Left kidney (tissue), 2 donors: ENCODE measurements around the gene GOLPH3. TPM values are rescaled to one million over a fixed set of nuclear protein-coding genes. Genes with fewer than 3 reads are reported as not detected.
"Not testable (repeated sequence)": the region's sequence is repeated elsewhere in the genome, so short reads cannot be mapped to it uniquely, and the experiment has no call there.

Experiments used
- DNase-seq: peaks from one replicate; pipeline ENCODE4 v3.0.0-alpha.2; 2013
- polyA plus RNA-seq: library from polyadenylated mRNA; unstranded; fragments of 120-200 nt; gene quantifications from one replicate; pipeline ENCODE4 v1.2.1, GENCODE V29; 2013; ENCODE audit not compliant: insufficient read length

GOLPH3 gene
- polyA plus RNA-seq, 1 donor: 90.5 TPM

DNA sequence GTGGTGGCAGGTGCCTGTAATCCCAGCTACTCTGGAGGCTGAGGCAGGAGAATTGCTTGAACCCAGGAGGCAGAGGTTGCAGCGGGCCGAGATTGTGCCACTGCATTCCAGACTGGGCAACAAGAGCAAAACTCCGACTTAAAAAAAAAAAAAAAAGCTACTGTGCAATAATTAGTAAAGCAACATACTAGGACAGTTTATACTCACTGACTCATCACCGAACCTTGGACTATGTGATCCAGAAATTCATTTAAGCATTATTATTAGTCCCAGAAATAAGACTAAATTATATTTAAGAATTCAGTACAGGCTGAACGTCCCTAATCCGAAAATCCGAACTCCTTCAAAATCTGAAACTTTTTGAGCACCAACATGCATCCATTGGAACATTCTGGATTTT lies 37.8 kb downstream of the GOLPH3 start:
- DNase-seq: no peak

DNA sequence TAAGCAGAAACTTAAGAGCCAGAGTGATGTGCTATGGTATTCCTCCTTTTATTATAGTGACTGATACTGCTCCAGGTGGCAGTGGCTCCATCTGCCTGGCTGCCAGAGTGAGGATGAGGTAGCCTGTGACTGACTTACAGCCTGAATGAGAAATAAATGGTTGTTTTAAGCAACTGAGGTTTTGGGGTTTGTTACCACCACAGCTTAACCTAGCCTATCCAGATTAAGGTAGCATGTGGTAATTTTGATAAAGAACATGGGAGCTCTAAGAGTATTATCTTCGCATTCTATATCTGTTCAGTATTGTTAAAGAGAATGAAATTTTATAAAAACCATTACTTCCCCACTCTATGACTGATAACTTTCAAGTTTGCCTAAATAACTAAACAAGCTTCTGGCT lies 39.0 kb downstream of the GOLPH3 start:
- no peak for DNase-seq

DNA sequence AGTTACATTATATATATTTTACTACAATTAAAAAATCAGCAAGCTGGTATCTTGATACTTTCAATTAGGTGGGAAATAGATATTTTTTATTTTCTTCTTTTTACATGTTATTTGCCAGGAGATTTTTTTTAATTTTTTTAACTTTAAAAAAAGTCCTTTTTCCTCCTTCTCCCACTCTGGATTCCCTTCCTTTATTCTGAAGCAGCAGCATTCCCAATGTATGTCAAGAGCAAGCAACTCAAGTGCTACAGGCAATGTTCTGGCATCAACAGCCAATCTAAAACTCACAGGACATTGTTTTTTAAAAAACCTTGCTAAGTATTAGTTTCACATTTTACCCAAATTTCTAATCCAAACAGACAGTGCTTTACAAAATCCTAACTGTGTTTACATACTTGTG lies 41.4 kb downstream of the GOLPH3 start:
- no peak for DNase-seq

DNA sequence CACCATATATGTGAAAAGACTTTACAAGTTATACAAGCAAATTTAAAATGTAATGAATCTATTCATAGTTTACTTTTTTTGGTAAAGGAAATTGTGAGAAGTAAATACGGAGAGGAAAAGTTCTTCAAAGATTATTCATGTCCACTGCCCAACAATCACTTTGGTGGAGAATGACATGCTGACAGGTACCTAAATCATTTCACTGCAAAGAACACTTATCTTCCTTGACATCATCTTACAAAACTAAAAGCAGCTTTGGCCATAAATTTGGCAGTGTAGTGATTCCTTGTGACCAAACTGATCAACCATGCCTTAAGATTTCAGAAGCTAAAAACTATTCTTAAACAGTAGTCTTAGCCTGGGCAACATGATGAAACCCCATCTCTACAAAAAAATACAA lies 42.5 kb downstream of the GOLPH3 start:
- no peak for DNase-seq

DNA sequence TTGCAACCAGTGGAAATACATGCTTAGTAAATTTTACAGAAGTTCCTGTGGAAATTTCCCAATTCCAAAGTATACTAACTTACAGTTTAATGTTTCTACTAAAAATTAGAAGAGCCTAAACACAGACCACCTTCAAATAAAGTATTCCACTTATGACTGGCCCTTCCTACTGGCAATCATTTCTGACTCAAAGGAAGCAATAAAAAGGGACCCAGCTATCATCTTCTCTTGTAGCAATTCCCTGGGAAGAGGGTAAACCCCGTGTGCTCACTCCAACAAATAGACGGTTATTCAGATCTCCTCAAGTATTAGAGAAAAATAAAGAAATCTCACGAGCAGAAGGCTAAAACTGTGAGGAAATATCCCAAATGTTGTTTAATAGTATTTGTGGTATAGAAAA lies 43.3 kb downstream of the GOLPH3 start:
- no peak for DNase-seq

DNA sequence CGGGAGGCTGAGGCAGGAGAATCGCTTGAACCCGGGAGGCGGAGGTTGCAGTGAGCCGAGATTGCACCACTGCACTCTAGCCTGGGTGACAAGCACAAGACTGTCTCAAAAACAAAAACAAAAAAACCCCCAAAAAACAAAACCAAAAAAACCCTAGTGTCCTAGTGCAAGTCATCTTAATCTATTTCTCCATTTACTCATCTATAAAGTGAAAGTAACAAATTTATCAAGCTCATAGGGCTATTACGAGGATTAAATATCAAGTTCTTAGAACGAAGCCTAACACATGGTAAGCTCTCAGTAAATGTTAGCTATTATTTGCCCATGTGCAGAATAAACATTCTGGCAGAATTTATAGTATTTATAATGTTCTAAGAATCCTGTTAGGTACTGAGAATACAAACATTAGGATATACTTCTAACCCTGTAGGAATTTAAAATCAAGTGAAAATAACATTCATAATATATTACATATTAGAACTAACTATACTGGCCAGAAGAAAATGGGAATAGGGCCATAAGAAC lies 45.0 kb downstream of the GOLPH3 start:
- DNase-seq: no peak

DNA sequence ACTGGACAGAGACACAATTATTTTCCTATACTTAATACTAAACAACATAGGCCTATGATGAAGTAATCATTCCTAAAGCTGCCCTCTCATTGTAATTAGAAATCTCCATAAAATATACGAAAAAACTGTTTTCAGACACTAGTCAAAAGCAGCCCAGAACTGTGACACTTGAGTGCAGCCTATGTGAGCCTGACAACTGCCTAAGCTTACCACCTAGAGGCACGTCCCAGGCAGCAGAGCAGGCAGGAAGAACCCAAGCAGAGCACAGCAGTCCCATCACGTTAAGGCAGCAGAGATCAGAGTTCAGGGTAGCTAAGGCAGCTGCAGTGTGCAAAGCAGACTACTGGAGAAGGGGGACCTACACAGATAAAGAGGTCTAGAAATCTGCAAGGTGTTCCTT lies 46.4 kb downstream of the GOLPH3 start:
- DNase-seq: no peak

DNA sequence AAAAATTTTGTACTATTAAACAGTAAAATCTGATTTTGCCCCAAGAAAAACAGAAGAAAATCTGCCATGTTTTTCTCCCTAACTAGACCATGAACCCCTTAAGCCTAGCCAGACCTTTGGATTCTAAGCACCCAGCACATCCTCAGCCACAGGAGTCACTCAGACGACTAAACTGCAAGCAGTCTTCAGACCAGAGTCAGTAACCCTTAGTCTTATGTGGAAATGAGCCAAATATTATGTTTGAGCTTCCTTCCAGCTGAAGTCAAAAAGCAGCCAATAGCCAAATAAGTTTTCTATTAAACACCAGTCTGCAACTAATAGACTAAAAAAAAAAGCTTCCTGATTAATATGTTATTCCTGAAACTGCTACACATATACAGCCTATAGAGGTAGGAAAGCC lies 47.4 kb downstream of the GOLPH3 start:
- DNase-seq: no peak

DNA sequence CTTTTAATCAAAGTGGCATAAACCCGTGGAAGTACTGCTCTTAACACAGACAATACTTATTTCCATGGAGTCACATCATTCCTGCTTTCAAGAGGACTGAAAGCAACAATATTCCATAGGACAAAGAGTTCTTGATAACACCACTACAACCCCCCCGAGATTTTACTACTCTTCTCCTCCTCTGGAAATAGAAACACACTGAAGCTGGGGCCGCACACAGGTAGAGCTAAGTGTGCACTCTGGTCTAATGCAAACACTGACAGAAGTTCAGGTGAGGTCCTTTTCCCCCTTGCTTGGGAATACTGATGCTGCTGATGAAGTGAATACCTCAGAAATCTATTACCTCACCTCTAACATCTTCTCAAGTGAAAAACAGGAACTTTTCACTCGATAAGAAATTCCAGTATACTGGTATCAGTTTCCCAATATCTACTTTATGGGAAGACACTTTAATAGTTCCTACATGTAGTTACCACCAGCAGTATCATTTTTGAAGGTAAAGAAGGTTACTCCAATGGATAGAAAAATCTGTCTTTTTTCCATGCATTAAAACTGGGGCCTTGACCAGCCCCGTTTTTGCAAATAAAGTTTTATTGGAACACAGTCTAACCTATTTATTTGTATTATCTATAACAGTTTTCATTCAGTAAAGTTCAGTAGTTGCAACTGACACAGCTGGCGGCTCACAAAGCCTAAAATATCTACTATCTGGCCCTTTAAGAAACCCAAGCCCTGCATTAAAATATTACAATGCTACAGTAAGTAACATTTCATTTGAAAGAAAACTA lies 50.0 kb downstream of the GOLPH3 start:
- DNase-seq: no peak

DNA sequence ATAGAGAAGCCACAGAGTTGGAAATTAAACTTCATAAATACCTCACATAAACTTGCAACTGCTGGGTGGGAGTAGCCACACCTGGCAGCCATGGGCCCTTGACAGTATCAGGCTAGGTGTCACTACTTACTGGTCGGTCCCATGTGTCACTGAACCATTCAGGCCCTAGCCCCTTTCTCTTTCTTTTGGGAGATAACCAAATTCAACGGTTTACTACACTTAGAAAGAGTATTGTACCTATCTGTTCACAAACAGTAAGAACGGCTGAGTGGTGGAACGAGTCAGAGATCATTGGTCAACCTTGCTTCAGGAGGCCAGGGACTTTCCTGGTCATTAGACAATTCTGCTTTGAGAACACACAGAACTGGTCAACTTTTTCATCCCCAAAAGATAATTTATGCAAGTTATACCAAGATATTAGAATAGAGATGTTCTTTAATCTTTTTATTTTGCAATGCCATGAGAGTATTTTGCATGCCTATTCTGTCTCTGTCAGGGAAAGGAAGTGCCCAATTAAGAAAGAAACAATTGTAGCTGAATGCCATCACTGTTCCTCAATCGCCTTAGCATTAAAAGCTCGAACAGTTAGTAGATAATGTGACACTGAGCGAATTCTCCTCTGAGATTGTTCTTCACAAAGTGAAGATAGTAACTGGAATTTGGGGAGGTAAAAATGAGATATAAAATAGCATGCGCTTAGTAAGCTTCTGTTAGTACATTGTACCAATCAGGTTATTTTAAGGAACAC lies 50.9 kb downstream of the GOLPH3 start:
- DNase-seq: no peak

DNA sequence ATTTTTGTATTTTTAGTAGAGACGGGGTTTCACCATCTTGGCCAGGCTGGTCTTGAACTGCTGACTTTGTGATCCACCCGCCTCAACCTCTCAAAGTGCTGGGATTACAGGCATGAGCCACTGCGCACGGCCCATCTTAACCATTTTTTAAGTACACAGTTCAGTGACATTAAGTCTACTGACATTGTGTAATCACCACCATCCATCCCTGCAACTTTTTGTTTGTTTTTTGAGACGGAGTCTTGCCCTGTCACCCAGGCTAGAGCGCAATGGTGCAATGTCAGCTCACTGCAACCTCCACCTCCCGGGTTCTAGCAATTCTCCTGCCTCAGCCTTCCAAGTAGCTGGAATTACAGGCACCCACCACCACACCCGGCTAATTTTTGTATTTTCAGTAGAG lies 55.2 kb downstream of the GOLPH3 start:
- DNase-seq: not testable (repeated sequence)

DNA sequence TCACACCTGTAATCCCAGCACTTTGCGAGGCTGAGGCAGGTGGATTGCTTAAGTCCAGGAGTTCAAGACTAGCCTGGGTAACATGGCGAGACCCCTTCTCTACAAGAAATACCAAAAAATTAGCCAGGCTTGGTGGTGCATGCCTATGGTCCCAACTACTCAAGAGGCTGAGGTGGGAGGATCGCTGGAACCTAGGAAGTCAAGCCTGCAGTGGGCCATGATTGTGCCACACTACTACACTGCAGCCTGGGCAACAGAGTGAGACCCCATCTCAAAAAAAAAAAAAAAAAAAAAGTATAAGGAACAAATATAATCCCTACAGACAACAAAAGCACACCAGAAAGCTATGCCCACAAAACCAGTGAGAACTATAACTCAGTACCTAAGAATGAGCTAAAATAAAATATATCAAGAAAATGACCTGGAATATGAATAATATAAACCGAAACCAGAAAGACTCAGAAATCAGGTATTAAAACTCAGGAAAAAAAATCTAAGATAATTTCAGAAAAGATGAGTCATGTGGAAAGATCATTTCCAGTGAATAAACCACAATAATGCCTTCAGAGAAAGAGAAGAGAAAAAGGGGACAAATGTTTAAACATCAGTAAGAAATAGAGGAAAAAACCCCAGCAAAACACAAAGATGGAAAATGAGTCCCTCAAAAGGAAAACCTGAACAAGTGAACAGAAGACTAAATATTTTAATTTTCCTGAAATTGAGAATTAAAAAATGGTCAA lies 57.4 kb downstream of the GOLPH3 start:
- DNase-seq: no peak

DNA sequence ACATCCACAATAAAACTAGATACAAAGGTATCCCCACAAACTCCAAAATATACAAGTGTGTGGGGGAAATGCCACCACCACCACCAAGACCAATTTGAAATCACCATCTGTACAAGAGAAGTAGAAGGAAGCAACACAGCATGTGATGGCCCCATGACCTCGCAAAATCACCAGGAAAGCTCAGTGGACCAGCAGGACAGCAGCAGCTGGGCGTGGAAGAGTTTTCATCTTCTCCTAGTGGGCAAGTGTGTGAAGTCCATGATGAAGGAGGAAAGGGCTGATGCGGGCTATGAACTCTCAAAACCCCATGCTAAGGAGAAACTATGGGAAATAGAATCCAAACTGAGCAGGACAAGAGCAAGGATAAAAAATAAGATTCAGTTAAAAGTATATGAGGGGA lies 58.1 kb downstream of the GOLPH3 start:
- no peak for DNase-seq

DNA sequence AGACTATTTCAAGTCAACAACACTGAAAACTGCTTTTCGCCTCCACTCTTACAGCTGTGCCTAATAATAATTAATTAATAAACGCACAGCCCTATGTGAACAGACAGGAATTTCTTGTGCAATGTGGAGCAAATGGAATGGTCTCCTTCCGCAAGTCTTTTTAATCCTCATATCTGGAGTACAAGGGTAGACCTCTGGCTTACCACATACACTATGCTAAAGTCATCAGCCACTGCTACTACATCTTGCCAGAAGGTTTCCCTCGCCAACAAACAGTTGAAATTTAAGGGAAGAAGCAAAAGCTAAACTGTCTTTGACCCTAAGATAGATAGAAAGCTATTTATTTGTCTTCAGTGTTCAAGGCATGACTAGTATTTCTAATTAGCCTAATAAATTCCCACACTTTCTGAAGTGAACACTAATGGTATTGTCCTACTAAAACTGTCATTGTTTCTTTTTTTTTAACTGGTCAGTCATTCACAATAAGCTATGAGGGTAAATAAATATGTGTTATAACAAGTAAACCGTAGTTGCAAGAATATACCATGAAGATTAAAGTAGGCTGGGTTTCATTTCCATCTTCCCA lies 63.9 kb downstream of the GOLPH3 start:
- DNase-seq: no peak

DNA sequence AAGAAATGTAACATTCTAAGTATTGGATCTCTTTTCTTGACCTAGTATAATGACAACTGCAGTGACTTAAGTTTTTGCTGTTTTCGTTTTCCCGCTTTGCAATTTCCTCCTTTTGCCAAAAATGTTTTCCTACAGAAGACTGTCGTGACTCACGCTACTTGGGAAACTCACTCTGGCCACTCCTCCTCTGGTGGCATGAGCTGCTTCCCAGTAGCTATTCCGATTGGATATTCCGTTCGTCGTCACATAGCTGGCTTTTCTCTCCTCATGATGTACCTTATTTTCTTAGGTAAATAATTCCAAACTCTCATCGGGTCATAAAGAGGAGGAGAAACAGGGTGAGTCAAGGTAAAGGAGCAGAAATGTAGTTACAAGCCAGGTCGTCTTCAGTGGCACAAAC lies 64.9 kb downstream of the GOLPH3 start:
- no peak for DNase-seq

DNA sequence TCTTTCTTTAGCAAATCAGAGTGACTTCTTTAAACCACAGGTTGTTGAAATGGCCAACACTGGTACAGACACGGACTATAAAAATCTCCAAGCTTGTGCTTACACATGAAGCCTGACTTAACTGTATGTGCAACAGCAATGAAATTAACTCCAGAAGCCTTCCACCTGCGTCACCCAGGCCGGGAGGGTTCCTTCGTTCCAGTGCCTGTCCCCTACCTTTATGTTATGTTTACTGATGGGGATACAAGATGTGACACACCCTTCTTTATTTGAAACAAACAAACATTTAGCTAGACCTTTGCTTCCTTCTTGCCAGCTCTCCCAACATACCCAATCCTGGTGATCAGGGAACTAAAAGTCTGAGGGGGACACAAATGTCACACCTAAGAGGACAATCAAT lies 66.0 kb downstream of the GOLPH3 start:
- no peak for DNase-seq

DNA sequence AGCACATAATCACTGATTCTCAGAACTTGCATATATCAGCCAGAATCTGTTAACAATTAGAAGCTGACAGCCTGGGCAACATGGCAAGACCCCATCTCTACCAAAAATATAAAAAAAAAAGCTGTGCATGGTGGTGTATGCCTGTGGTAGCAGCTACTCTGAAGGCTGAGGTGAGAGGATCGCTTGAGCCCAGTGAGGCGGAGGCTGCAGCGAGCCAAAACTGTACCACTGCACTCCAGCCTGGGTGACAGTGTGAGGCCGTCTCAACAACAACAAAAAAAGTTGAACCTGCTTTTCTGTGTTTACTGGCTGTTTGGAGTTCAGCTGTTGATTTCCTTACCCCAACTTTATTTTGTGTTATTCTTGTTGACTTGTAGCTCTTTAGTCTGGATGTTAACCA lies 66.8 kb downstream of the GOLPH3 start:
- no peak for DNase-seq

DNA sequence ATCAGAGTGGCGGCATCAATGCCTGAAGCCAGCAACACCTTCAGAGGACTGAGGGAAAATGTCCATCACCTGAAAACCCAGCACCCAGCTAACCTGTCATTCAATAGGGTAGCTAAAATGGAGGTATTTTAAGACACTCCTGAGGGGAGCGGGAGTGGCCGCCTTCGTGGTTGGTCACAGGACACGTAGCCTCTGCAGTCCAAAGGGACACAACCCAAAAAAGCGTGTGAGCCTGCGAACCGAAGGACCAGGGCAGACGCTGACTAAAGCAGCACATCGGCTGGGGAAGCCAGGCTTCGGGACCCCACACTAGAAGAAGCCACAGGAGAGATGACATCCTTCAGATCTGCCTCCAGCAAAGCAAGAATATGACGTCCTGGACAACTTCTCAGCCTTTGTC lies 70.6 kb downstream of the GOLPH3 start:
- no peak for DNase-seq

DNA sequence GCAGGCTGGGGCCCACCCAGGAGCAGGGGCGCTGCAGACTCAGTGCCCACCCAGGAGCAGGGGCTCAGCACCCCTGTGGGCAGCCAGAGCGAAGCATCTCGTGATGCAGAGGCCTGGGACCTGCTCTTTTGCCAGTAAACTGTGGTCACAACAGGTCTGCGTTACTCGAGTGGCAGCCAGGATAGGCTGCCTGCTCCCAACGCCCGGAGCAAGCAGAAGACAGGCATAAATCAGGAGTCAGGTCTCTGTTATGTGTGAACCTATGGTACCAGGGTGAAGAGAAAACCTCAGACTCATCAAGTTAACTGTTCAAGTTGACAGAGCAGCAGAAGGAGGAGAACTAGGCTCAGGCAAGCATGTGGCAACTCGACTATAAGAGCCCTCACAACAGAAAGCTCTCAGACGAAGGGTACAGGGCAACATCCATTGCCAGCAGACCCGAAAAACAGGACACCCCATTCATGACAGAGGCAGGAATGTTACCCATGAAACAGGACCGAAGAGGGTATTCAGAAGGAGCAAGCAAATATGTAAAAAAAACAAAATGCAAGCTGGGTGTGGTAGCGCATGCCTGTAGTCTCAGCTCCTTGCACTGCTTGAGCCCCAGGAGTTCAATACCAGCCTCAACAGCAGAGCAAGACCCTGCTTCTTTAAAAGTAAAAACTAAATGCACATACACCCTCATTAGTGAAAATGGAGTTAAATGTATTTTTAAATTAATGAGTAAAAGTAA lies 71.7 kb downstream of the GOLPH3 start:
- no peak for DNase-seq

DNA sequence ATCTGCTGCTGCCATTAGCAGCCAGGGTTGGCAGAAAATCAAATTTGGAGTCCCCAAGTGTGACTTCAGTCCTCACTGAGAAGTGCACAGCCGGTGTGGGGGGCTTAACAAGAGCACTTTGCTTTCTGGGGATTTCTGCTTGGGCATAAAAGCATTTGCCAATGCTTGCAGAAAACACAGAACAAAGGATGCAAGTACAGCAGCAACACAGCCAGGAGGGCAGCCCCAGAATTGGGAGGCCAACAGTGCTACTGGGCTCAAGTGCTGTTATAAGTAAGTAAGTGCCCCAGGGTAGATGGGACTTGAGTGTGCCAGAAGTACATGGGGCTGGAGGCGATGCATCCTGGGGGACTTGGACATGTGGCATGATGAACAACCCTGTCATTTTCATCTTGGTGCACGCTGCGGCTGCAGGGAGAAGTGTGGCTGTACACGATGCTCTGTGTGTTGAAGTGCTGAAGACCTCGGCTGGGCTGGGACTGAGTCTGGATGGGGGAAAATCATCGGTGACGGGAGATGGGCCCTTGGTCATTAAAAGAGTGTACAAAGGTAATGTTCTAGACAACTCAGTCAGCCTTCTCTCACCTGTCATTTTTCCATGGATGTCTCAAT lies 73.3 kb downstream of the GOLPH3 start:
- no peak for DNase-seq

DNA sequence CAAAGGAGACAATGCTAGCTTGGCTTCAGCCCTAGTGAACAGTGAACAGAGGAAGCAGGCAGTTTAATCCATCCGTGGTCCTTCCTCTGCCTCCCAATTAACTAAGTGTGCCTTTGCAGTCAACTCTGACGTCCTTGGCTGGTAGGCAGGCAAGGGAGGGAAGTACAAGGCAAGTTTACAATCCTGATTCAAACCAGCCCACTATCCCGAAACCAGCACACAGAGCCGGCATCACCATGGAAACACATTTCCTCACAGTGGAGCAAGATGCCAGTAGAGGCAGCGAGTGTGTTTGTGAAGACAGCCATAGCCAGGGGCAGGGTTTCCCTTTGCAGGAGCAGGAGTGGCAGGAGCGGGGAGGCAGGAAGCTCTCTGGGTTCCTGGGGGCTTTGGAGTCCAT lies 73.9 kb downstream of the GOLPH3 start:
- DNase-seq: no peak
